ENCODE results near the gene C6orf120. TPM values are rescaled to one million over a fixed set of nuclear protein-coding genes. Genes with fewer than 3 reads are reported as not detected.

C6orf120 gene
- total RNA-seq, 1 donor from 2014 or later: 35.8 TPM

DNA sequence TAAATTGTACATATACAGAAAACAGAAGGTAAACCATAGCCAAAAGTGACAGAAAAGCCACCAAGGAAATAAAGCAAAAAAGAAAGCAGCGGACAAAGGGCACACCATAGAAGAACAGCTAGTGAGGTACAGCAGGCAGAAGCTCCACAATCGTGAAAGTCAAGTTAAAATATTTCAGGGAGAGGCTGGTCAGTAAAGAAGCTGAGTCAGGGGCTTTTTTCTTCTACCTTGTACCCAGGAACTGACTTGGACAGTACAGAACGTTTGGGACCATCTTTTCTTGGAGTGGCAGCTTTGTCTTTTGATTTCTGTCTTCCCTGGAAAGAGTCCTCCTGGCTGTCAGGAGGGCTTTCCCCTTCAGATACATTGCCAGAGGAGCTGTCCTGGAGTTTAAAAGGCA is 8.1 kb downstream of the C6orf120 start:
- H3K27ac Mint-ChIP-seq: no peak overlapping the region
- H3K36me3 Mint-ChIP-seq: peaks cover 28% of the 10 kb centered on the region
- no peak for DNase-seq (ENCODE audit: low spot score in 2 of 2, unreplicated experiment in 2 of 2)
- TF ChIP-seq, protein P1, sequence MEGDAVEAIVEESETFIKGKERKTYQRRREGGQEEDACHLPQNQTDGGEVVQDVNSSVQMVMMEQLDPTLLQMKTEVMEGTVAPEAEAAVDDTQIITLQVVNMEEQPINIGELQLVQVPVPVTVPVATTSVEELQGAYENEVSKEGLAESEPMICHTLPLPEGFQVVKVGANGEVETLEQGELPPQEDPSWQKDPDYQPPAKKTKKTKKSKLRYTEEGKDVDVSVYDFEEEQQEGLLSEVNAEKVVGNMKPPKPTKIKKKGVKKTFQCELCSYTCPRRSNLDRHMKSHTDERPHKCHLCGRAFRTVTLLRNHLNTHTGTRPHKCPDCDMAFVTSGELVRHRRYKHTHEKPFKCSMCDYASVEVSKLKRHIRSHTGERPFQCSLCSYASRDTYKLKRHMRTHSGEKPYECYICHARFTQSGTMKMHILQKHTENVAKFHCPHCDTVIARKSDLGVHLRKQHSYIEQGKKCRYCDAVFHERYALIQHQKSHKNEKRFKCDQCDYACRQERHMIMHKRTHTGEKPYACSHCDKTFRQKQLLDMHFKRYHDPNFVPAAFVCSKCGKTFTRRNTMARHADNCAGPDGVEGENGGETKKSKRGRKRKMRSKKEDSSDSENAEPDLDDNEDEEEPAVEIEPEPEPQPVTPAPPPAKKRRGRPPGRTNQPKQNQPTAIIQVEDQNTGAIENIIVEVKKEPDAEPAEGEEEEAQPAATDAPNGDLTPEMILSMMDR (IDR thresholded peaks at IDR 0.05; ENCODE audit: unreplicated experiment): no peak
- H3K9me3 Mint-ChIP-seq: no peaks in the 10 kb centered on the region
- H3K27me3 Mint-ChIP-seq (ENCODE audit: low read depth): no peaks in the 10 kb centered on the region
- H3K4me3 Mint-ChIP-seq: no peak overlapping the region
- H3K4me1 Mint-ChIP-seq: peaks cover 1% of the 10 kb centered on the region

GRCh38 chr6:169714178-169714577 is 12.3 kb downstream of the C6orf120 start:
- Mint-ChIP-seq H3K9me3 (no peaks in the 10 kb centered on the region), H3K27me3 (ENCODE audit: low read depth) (no peaks in the 10 kb centered on the region), H3K36me3 (peaks cover 32% of the 10 kb centered on the region), H3K27ac (no peak overlapping the region), H3K4me3 (no peak overlapping the region), H3K4me1 (no peaks in the 10 kb centered on the region)
- no peak for DNase-seq (ENCODE audit: low spot score in 2 of 2, unreplicated experiment in 2 of 2)
- TF ChIP-seq, protein P1 (IDR thresholded peaks at IDR 0.05; ENCODE audit: unreplicated experiment): no peak

- no peak overlapping the region for H3K27ac Mint-ChIP-seq
- no peaks in the 10 kb centered on the region for H3K9me3 Mint-ChIP-seq
- no peak overlapping the region for H3K4me3 Mint-ChIP-seq
- TF ChIP-seq, protein P1 (IDR thresholded peaks at IDR 0.05; ENCODE audit: unreplicated experiment): no peak
- H3K27me3 Mint-ChIP-seq (ENCODE audit: low read depth): no peaks in the 10 kb centered on the region
- no peaks in the 10 kb centered on the region for H3K4me1 Mint-ChIP-seq
- peaks cover 32% of the 10 kb centered on the region for H3K36me3 Mint-ChIP-seq
- DNase-seq (ENCODE audit: low spot score in 2 of 2, unreplicated experiment in 2 of 2): no peak
Observed at GRCh38 chr6:169714595-169714994, 12.7 kb downstream of the C6orf120 start.

- H3K4me3 Mint-ChIP-seq: no peak overlapping the region
- peaks cover 17% of the 10 kb centered on the region for H3K36me3 Mint-ChIP-seq
- no peak overlapping the region for H3K27ac Mint-ChIP-seq
- TF ChIP-seq, protein P1 (IDR thresholded peaks at IDR 0.05; ENCODE audit: unreplicated experiment): no peak
- H3K4me1 Mint-ChIP-seq: peaks cover 21% of the 10 kb centered on the region
- H3K9me3 Mint-ChIP-seq: no peaks in the 10 kb centered on the region
- DNase-seq (ENCODE audit: low spot score in 2 of 2, unreplicated experiment in 2 of 2): no peak
- H3K27me3 Mint-ChIP-seq (ENCODE audit: low read depth): no peaks in the 10 kb centered on the region
Observed at GRCh38 chr6:169719117-169719516, 17.2 kb downstream of the C6orf120 start.

DNA sequence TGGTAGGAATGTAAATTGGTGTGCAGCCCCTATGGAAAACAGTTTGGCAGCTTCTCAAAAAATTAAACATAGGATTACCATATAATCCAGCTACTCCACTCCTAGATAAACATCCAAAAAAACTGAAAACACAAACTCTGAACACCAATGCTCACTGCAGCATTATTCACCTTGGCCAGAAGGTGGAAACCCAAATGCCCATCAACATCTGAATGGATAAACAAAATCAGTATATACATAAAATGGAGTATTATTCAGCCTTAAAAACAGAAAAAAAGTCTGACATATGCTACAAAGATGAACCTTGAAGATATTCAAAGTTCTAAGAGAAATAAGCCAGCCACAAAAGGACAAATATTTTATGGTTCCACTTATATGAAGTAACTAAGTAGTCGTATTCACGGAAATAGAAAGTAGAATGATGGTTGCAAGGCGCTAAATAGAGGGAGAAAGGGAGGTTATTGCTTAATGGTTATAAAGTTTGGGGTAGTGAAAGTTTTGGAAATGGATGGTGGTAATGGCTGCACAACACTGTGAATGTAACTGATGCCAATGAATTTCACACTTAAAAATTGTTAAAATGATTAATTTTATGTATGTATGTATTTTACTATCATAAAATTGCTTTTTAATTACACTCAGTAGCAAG is 18.4 kb downstream of the C6orf120 start:
- Mint-ChIP-seq H3K9me3 (no peaks in the 10 kb centered on the region), H3K36me3 (peaks cover 10% of the 10 kb centered on the region), H3K27me3 (ENCODE audit: low read depth) (no peaks in the 10 kb centered on the region), H3K4me3 (no peak overlapping the region), H3K4me1 (peaks cover 25% of the 10 kb centered on the region), H3K27ac (no peak overlapping the region)
- TF ChIP-seq, protein P1 (IDR thresholded peaks at IDR 0.05; ENCODE audit: unreplicated experiment): no peak
- DNase-seq (ENCODE audit: low spot score in 2 of 2, unreplicated experiment in 2 of 2): no peak

Measured in mesothelial cell of epicardium (in vitro differentiated cells).